DND-41 (cell line): ENCODE measurements around the gene GAPT.

ENCODE experiments used
- ATAC-seq: fragments of 200-7000 bp; cut with Tn5 transposase; 3 replicates; pipeline ENCODE4 v1.9.1; 2021; ENCODE audit warnings: low read depth; ENCODE audit not compliant: insufficient read depth
- DNase-seq: peaks from one replicate; pipeline ENCODE4 v3.0.0-alpha.2; 2020
- H2AFZ ChIP-seq: 2 replicates; pipeline ENCODE4 v1.6.0; 2012; ENCODE audit warnings: low read depth, low read length
- H3K27ac ChIP-seq: 2 replicates; pipeline ENCODE4 v1.5.1; 2012; ENCODE audit warnings: low read length, inconsistent platforms
- H3K27me3 ChIP-seq: fragments of 200-600 bp; sonication (generic); 2 replicates; pipeline ENCODE4 v1.6.0; 2012; ENCODE audit warnings: low read length, mild to moderate bottlenecking, inconsistent platforms; ENCODE audit not compliant: insufficient read depth, poor library complexity
- H3K36me3 ChIP-seq: 2 replicates; pipeline ENCODE4 v1.5.1; 2012; ENCODE audit warnings: low read length, inconsistent platforms; ENCODE audit not compliant: insufficient read depth
- H3K4me1 ChIP-seq: 2 replicates; pipeline ENCODE4 v1.5.1; 2012; ENCODE audit warnings: mild to moderate bottlenecking, low read length; ENCODE audit not compliant: insufficient read depth
- H3K4me2 ChIP-seq: 2 replicates; pipeline ENCODE4 v1.6.0; 2012; ENCODE audit warnings: mild to moderate bottlenecking, moderate library complexity, low read length, inconsistent platforms; ENCODE audit not compliant: insufficient read depth
- H3K4me3 ChIP-seq, 2 experiments: fragments of 200-600 bp in 1 of 2; shearing (Covaris generic) in 1 of 2; 2 replicates each; pipeline ENCODE4 v1.5.1; 2012 to 2016; ENCODE audit warnings: inconsistent platforms in 2 of 2, low read length in 2 of 2, mild to moderate bottlenecking in 2 of 2, low read depth in 1 of 2, moderate library complexity in 1 of 2
- H3K79me2 ChIP-seq: 2 replicates; pipeline ENCODE4 v1.6.0; 2012; ENCODE audit warnings: low read length, inconsistent platforms; ENCODE audit not compliant: insufficient read depth
- H3K9ac ChIP-seq: 2 replicates; pipeline ENCODE4 v1.6.0; 2012; ENCODE audit warnings: low read depth, mild to moderate bottlenecking, inconsistent platforms, low read length, moderate library complexity
- H3K9me3 ChIP-seq: 2 replicates; pipeline ENCODE4 v1.5.1; 2012; ENCODE audit warnings: low read length, moderate library complexity, mild to moderate bottlenecking, inconsistent platforms; ENCODE audit not compliant: insufficient read depth, severe bottlenecking
- H4K20me1 ChIP-seq: 2 replicates; pipeline ENCODE4 v1.6.0; 2012; ENCODE audit warnings: low read length; ENCODE audit not compliant: insufficient read depth
- CTCF ChIP-seq: IDR thresholded peaks from 2 replicates; pipeline ENCODE4 v1.5.1; 2012; ENCODE audit warnings: borderline replicate concordance, low read length, moderate library complexity, mild to moderate bottlenecking; ENCODE audit not compliant: poor library complexity, severe bottlenecking; ENCODE audit errors: extremely low read depth
- EZH2 ChIP-seq: IDR thresholded peaks from 3 replicates; pipeline ENCODE4 v1.6.1; 2012; ENCODE audit warnings: borderline replicate concordance, low read depth, mild to moderate bottlenecking, moderate library complexity, low read length, inconsistent platforms; ENCODE audit not compliant: severe bottlenecking

GAPT gene

GRCh38 chr5:58501778-58502417 lies 10.7 kb downstream of the GAPT start:
- Histone ChIP-seq H3K4me1 (no peaks in the 10 kb centered on the region), H3K79me2 (no peaks in the 10 kb centered on the region), H3K9me3 (no peaks in the 10 kb centered on the region), H3K27ac (no peak overlapping the region), H3K4me2 (no peak overlapping the region), H3K9ac (no peak overlapping the region), H3K4me3 (no peak overlapping the region), H3K27me3 (no peaks in the 10 kb centered on the region), H2AFZ (no peak overlapping the region), H3K36me3 (no peaks in the 10 kb centered on the region), H4K20me1 (no peaks in the 10 kb centered on the region)
- ATAC-seq: no peak
- TF ChIP-seq CTCF: no peak
- TF ChIP-seq EZH2: no peak
- DNase-seq: no peak

- DNase-seq (no peak), ATAC-seq (no peak)
- Histone ChIP-seq H3K9me3 (no peaks in the 10 kb centered on the region), H4K20me1 (no peaks in the 10 kb centered on the region), H3K36me3 (no peaks in the 10 kb centered on the region), H3K79me2 (no peaks in the 10 kb centered on the region), H3K9ac (no peak overlapping the region), H3K4me1 (no peaks in the 10 kb centered on the region), H2AFZ (no peak overlapping the region), H3K4me3 (no peak overlapping the region), H3K27ac (no peak overlapping the region), H3K4me2 (no peak overlapping the region), H3K27me3 (no peaks in the 10 kb centered on the region)
- TF ChIP-seq CTCF (no peak), EZH2 (no peak)
These were observed 12.3 kb downstream of the GAPT start for GRCh38 chr5:58503390-58504046.

GRCh38 chr5:58504766-58505165 lies 13.5 kb downstream of the GAPT start:
- H3K79me2 ChIP-seq: no peaks in the 10 kb centered on the region
- H2AFZ ChIP-seq: no peak overlapping the region
- H3K4me1 ChIP-seq: no peaks in the 10 kb centered on the region
- no peak overlapping the region for H3K4me3 ChIP-seq
- no peak overlapping the region for H3K27ac ChIP-seq
- H3K9me3 ChIP-seq: no peaks in the 10 kb centered on the region
- ATAC-seq (no peak), DNase-seq (no peak)
- H3K36me3 ChIP-seq: no peaks in the 10 kb centered on the region
- no peaks in the 10 kb centered on the region for H3K27me3 ChIP-seq
- H3K9ac ChIP-seq: no peak overlapping the region
- no peak overlapping the region for H3K4me2 ChIP-seq
- no peaks in the 10 kb centered on the region for H4K20me1 ChIP-seq
- TF ChIP-seq EZH2: no peak
- TF ChIP-seq CTCF: no peak
